ENCODE results near the gene TRAPPC1.

- TF ChIP-seq CTCF (IDR thresholded peaks at IDR 0.05) = no peak
- TF ChIP-seq POLR2A (IDR thresholded peaks at IDR 0.05) = no peak
- no peak for TF ChIP-seq POLR2AphosphoS5 (IDR thresholded peaks at IDR 0.05)
Observed at GRCh38 chr17:7959503-7960253, 27.9 kb upstream of the TRAPPC1 start.

Measured in stomach (tissue), 4 donors.